Calu3 (cell line): ENCODE measurements around the gene CHRNE. TPM values are rescaled to one million over a fixed set of nuclear protein-coding genes. Genes with fewer than 3 reads are reported as not detected.

Source experiments
- BruUV-seq: library from RNA; stranded (reverse); fragments of 400-500 nt; replicated peaks from 2 replicates; lab custom pipeline; 2021; lab: Mats Ljungman, UMichigan
- CTCF ChIA-PET: fragments of 300-600 bp; sonication (Branson Sonifier 250); formaldehyde crosslinking; loops from one replicate; lab custom pipeline; 2022; ENCODE audit warnings: antibody characterized with exemption; lab: Charles Lee
- DNase-seq: peaks from one replicate; pipeline ENCODE4 v3.0.0; 2022
- H3K27ac Mint-ChIP-seq: one replicate; pipeline ENCODE4 v1.8.0; 2022; ENCODE audit warnings: mixed read lengths; ENCODE audit not compliant: unreplicated experiment
- H3K27me3 Mint-ChIP-seq: one replicate; pipeline ENCODE4 v1.8.0; 2022; ENCODE audit warnings: mixed read lengths; ENCODE audit not compliant: unreplicated experiment
- H3K36me3 Mint-ChIP-seq: one replicate; pipeline ENCODE4 v1.8.0; 2022; ENCODE audit warnings: mild to moderate bottlenecking, moderate library complexity, mixed read lengths; ENCODE audit not compliant: insufficient read depth, unreplicated experiment
- H3K4me1 Mint-ChIP-seq: one replicate; pipeline ENCODE4 v1.8.0; 2022; ENCODE audit warnings: mild to moderate bottlenecking, low read depth, mixed read lengths; ENCODE audit not compliant: unreplicated experiment
- H3K4me3 Mint-ChIP-seq: one replicate; pipeline ENCODE4 v1.8.0; 2022; ENCODE audit warnings: mild to moderate bottlenecking, low read depth, moderate library complexity, mixed read lengths; ENCODE audit not compliant: unreplicated experiment
- H3K9me3 Mint-ChIP-seq: one replicate; pipeline ENCODE4 v1.8.0; 2022; ENCODE audit warnings: low read depth, mixed read lengths; ENCODE audit not compliant: unreplicated experiment
- intact Hi-C: fragments of 100-400 bp; cut with micrococcal nuclease; formaldehyde crosslinking; loops from one replicate; pipeline ENCODE4 v1.10.0; 2022; ENCODE audit not compliant: unreplicated experiment
- total RNA-seq: library from RNA; stranded (reverse); gene quantifications from 2 replicates; pipeline ENCODE4 v1.2.3, GENCODE V29; 2022
- TF ChIP-seq, protein P1 (sequence below): fragments of 200-600 bp; IDR thresholded peaks from one replicate; pipeline ENCODE4 v1.8.0; 2022; ENCODE audit warnings: antibody characterized with exemption; ENCODE audit not compliant: unreplicated experiment

The CHRNE gene
- total RNA-seq, 1 experiment from 2014 or later: 0.19 TPM

DNA sequence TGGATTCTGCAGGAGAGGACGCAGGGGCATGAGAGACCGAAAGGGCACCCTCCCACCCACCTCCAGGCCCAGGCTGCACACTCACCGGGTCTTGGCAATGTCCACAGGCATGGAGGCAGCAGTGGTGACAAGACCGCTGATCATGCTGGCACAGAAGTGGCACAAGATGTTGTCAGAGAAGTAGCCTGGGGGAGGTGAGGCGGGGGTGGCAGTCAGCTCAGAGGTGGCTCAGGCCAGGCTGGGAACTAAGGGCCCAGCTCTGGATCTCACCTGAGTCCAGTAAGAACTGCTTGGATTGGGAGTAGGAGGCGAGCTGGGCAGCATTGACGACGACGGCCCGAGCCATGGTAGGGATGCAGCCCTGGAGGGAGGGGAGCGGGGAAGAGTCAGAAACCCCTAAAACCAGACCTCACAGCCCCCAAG is 35.2 kb upstream of the CHRNE start:
- Mint-ChIP-seq H3K4me3 (peak overlapping the region; percentile 91), H3K9me3 (no peaks in the 10 kb centered on the region), H3K27me3 (no peaks in the 10 kb centered on the region), H3K4me1 (peaks cover 27% of the 10 kb centered on the region), H3K27ac (no peak overlapping the region), H3K36me3 (peaks cover 56% of the 10 kb centered on the region)
- intact Hi-C loops: no loop called here
- no peak for DNase-seq
- CTCF ChIA-PET: no interaction called here
- TF ChIP-seq, protein P1, sequence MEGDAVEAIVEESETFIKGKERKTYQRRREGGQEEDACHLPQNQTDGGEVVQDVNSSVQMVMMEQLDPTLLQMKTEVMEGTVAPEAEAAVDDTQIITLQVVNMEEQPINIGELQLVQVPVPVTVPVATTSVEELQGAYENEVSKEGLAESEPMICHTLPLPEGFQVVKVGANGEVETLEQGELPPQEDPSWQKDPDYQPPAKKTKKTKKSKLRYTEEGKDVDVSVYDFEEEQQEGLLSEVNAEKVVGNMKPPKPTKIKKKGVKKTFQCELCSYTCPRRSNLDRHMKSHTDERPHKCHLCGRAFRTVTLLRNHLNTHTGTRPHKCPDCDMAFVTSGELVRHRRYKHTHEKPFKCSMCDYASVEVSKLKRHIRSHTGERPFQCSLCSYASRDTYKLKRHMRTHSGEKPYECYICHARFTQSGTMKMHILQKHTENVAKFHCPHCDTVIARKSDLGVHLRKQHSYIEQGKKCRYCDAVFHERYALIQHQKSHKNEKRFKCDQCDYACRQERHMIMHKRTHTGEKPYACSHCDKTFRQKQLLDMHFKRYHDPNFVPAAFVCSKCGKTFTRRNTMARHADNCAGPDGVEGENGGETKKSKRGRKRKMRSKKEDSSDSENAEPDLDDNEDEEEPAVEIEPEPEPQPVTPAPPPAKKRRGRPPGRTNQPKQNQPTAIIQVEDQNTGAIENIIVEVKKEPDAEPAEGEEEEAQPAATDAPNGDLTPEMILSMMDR: no peak
- BruUV-seq: no TSS peak

DNA sequence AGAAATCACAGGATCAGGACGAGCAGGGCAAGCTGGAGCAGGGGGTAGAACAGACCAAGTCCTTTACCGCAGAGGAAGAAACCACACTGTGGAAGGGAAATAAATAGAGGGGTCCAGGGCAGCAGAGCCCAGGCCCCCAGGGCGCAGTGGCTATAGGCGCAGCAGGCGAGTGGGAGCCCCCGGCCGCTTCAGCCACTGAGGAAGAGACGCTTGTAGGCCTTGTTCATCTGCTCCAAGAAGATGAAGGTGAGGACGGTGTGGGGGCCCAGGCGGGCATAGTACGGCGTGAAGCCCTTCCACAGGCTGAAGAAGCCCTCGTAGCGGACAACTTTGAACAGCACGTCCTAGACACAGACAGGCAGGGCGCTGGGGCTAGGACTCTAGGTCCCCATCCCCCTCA is 34.7 kb upstream of the CHRNE start:
- Mint-ChIP-seq H3K4me3 (no peak overlapping the region), H3K27me3 (no peaks in the 10 kb centered on the region), H3K27ac (no peak overlapping the region), H3K36me3 (peaks cover 51% of the 10 kb centered on the region), H3K4me1 (peaks cover 27% of the 10 kb centered on the region), H3K9me3 (no peaks in the 10 kb centered on the region)
- no peak for DNase-seq
- BruUV-seq: no TSS peak
- intact Hi-C loops: no loop called here
- TF ChIP-seq, protein P1: no peak
- CTCF ChIA-PET: no interaction called here

DNA sequence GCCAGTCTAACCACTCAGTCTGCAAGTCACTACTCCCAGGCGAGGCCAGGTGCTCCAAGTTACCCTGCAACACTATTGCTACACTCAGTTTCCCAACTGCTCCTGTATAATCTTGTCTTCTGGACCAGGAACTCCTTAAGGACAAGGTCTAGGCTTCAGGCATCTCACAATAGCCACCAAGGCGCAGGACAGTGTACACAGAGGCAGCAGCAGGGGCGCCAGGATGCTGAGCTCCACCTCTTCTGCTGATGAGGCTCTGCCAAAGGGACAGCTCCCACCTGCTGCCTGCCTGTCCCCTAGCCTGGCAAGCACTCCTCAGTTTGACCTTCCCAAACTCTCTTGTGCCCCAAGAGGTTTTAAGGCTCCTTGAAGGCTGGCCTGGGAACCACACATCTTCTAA is 33.5 kb upstream of the CHRNE start:
- Mint-ChIP-seq H3K4me3 (no peak overlapping the region), H3K36me3 (peaks cover 40% of the 10 kb centered on the region), H3K27me3 (no peaks in the 10 kb centered on the region), H3K27ac (no peak overlapping the region), H3K9me3 (no peaks in the 10 kb centered on the region), H3K4me1 (peaks cover 19% of the 10 kb centered on the region)
- intact Hi-C loops: no loop called here
- no peak for DNase-seq
- TF ChIP-seq, protein P1: no peak
- CTCF ChIA-PET: no interaction called here
- no TSS peak for BruUV-seq

DNA sequence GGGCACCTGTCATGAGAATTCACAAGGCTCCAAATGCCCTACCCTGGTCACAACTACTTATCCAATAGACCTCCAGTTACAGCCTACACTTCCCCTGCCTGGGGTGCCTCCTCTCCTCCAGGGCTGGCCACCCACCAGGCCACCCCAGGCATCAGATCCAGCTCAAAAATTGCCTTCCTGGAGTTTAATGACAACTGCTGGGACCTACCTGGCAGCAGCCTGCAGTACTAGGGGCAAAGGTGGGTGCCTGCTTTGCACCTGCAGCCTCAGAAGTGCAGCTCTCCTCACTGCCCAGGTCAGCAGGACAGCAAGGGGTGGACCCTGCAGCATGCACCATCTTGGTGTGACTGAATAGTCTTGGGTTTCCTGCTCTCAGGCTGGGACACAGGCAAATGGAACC is 32.8 kb upstream of the CHRNE start:
- DNase-seq: no peak
- no peaks in the 10 kb centered on the region for H3K9me3 Mint-ChIP-seq
- no peaks in the 10 kb centered on the region for H3K27me3 Mint-ChIP-seq
- H3K27ac Mint-ChIP-seq: no peak overlapping the region
- CTCF ChIA-PET: interaction anchor here (0.9 kb wide), 1 partner anchor 12 kb away, joined by 5 read pairs; no protein-coding TSS in a partner anchor
- intact Hi-C loops: no loop called here
- peaks cover 11% of the 10 kb centered on the region for H3K4me1 Mint-ChIP-seq
- TF ChIP-seq, protein P1: no peak
- no peak overlapping the region for H3K4me3 Mint-ChIP-seq
- BruUV-seq: no TSS peak
- peaks cover 32% of the 10 kb centered on the region for H3K36me3 Mint-ChIP-seq
